Psoas muscle (tissue), 8 donors: ENCODE results near the gene TYW5. TPM values are rescaled to one million over a fixed set of nuclear protein-coding genes. Genes with fewer than 3 reads are reported as not detected.

Source experiments
- ATAC-seq, 4 donors: fragments of 200-7000 bp; cut with Tn5 transposase; one replicate each; pipeline ENCODE4 v1.9.1; 2020; ENCODE audit warnings: moderate library complexity in 3 of 4, mild to moderate bottlenecking in 2 of 4
- DNase-seq, 2 donors: peaks; one replicate each; pipeline ENCODE4 v3.0.0-alpha.2; 2020
- H3K27ac ChIP-seq: fragments of 200-600 bp; one replicate; pipeline ENCODE4 v1.8.0; 2022
- H3K27me3 ChIP-seq, 3 donors: fragments of 200-600 bp in 1 of 3; one replicate each; pipeline versions ENCODE4 v1.6.1 to v1.8.0; 2013 to 2022; ENCODE audit warnings: low read length in 2 of 3, mild to moderate bottlenecking in 2 of 3, moderate library complexity in 1 of 3; ENCODE audit not compliant: insufficient read depth in 3 of 3
- H3K36me3 ChIP-seq, 2 donors: fragments of 200-600 bp in 1 of 2; one replicate each; pipeline versions ENCODE4 v1.6.1 to v1.8.0; 2013 to 2022; ENCODE audit warnings: low read depth in 1 of 2, mild to moderate bottlenecking in 1 of 2, moderate library complexity in 1 of 2; ENCODE audit not compliant: insufficient read depth in 1 of 2
- H3K4me1 ChIP-seq: fragments of 200-600 bp; one replicate; pipeline ENCODE4 v1.8.0; 2022
- H3K4me3 ChIP-seq: fragments of 200-600 bp; one replicate; pipeline ENCODE4 v1.8.0; 2022; ENCODE audit warnings: mild to moderate bottlenecking
- H3K9me3 ChIP-seq: fragments of 200-600 bp; one replicate; pipeline ENCODE4 v1.8.0; 2022
- WGBS, 3 donors: extraction: QIAGEN DNeasy Blood & Tissue Kit; methylation state at CpG; one replicate each; pipeline versions ENCODE4 v1.1.6 to v1.1.7; 2013; 5-methylcytosine and 5-hydroxymethylcytosine counted together
- intact Hi-C, 2 donors: fragments of 100-400 bp; cut with DNase I; formaldehyde crosslinking; loops; one replicate each; pipeline versions ENCODE4 v1.11.0 to v1.14.2; 2022
- polyA plus RNA-seq, 3 donors: library from polyadenylated mRNA; stranded (reverse); fragments of 200-250 nt; gene quantifications; one replicate each; pipeline ENCODE4 v1.2.3, GENCODE V29; 2013
- total RNA-seq, 4 donors: library from RNA; stranded (reverse); fragmentation: NEBNext Ultra II Directional in 2 of 4; extraction: Animal tissue kit (Norgen Biotek cat#: 25700) in 2 of 4; gene quantifications; one replicate each; pipeline versions ENCODE4 v1.2.1 to v1.2.4, GENCODE V29; 2021 to 2023
- TF ChIP-seq, protein P1 (sequence below): fragments of 200-600 bp; IDR thresholded peaks from one replicate; pipeline ENCODE4 v1.8.0; 2022; ENCODE audit warnings: antibody characterized with exemption
- donor health status: healthy with polysubstance abuse.
- donor health status: DM: no; HTN: no; CAD: no; lungs with moderate emphysema.
- donor health status: Bipolar disorder and iron deficiency.
- donor health status: healthy.
- donor health status: DM: yes; HTN: yes; CAD: no.
- donor health status: DM: no; HTN: no; CAD: no.
- donor health status: DM: no; HTN: no; CAD: no.
- donor health status: DM: yes; HTN: yes; CAD: no.

Gene TYW5
- total and polyA plus RNA-seq, 7 donors, result 2.3 to 6.0 (median 3.3) TPM

DNA sequence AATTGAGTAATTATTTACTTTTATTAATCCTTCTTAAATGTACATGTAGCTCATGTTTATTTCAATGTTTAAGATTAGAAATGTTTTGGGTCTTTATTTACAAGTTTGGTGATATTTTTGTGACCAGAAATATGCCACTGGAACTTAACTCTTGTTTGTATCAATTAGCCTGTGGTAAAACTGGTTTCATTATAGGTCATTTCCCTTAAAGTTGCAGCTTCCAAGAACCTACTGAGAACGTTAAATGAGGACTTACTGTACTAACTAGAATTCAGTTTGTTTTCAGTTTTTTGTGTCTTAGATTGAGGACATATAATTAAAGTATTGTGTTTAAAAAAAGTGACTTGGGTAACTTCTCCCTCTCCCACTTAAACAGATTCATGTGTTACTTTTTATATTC lies 4.3 kb downstream of the TYW5 start:
- H3K4me1 ChIP-seq, result peaks cover 13% of the 10 kb centered on the region
- no peaks in the 10 kb centered on the region for H3K27me3 ChIP-seq
- no peak overlapping the region for H3K27ac ChIP-seq
- WGBS, 3 donors, result 57 to 78% (median 63%) methylated on average over 1 of the region's 1 CpG
- intact Hi-C loops, result no loop called here
- TF ChIP-seq, protein P1, sequence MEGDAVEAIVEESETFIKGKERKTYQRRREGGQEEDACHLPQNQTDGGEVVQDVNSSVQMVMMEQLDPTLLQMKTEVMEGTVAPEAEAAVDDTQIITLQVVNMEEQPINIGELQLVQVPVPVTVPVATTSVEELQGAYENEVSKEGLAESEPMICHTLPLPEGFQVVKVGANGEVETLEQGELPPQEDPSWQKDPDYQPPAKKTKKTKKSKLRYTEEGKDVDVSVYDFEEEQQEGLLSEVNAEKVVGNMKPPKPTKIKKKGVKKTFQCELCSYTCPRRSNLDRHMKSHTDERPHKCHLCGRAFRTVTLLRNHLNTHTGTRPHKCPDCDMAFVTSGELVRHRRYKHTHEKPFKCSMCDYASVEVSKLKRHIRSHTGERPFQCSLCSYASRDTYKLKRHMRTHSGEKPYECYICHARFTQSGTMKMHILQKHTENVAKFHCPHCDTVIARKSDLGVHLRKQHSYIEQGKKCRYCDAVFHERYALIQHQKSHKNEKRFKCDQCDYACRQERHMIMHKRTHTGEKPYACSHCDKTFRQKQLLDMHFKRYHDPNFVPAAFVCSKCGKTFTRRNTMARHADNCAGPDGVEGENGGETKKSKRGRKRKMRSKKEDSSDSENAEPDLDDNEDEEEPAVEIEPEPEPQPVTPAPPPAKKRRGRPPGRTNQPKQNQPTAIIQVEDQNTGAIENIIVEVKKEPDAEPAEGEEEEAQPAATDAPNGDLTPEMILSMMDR, result no peak
- no peaks in the 10 kb centered on the region for H3K9me3 ChIP-seq
- no peak overlapping the region for H3K4me3 ChIP-seq
- peaks cover 0 to 43% of the 10 kb centered on the region in 2 donors for H3K36me3 ChIP-seq
- no peak for ATAC-seq
- no peak for DNase-seq

DNA sequence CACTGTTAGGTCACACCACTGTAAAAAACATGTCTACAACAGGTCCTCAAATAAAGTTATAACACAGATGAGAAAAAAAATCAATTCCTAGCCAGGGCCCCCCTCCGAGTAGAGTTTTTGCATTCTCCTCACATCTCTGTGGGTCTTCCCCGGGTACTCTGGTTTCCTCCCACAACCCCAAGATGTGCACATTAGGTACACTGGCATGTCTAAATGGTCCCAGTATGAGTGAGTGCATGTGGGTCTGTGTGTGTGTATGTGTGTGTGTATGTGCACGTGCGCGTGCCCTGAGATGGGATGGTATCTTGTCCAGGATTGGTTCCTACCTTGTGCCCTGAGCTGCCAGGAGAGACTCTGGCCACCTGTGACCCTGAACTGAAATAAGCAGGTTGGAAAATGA lies 4.9 kb downstream of the TYW5 start:
- no peaks in the 10 kb centered on the region for H3K27me3 ChIP-seq
- intact Hi-C loops, result no loop called here
- H3K4me3 ChIP-seq, result no peak overlapping the region
- peaks cover 13% of the 10 kb centered on the region for H3K4me1 ChIP-seq
- TF ChIP-seq, protein P1, result no peak
- H3K9me3 ChIP-seq, result no peaks in the 10 kb centered on the region
- H3K27ac ChIP-seq, result no peak overlapping the region
- peaks cover 1 to 50% of the 10 kb centered on the region in 2 donors for H3K36me3 ChIP-seq
- DNase-seq, result no peak
- WGBS, 3 donors, result 90 to 95% (median 91%) methylated on average over 5 of the region's 5 CpGs
- no peak for ATAC-seq

DNA sequence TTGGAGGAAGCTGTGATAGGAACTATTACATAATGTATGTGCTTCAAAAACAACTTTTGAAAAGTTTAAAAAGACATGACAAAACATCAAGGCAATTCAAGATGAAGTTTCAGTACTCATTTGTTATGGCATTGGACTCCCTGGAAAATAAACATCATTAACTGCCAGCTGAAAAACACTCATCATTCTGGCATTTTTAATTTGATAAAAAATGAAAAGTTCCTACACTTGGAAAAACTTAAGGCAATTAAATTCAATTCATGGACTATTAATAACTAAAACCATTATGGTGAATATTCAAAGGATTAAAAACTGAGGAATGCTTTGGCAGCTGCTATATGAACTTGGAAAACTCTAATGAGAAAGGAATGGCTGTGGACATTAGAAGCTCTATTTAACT lies 8.5 kb downstream of the TYW5 start:
- DNase-seq, result no peak
- Histone ChIP-seq H3K27me3 (no peaks in the 10 kb centered on the region), H3K4me3 (no peak overlapping the region), H3K9me3 (no peaks in the 10 kb centered on the region), H3K36me3 (peaks cover 8 to 77% of the 10 kb centered on the region in 2 donors), H3K27ac (no peak overlapping the region), H3K4me1 (no peaks in the 10 kb centered on the region)
- no peak for ATAC-seq
- TF ChIP-seq, protein P1, result no peak
- intact Hi-C loops, result loop anchor here in 1 of 2 donors (10.0 kb wide), 2 partner anchors 92 to 242 kb away; partner anchors contain the start of gene FTCDNL1

DNA sequence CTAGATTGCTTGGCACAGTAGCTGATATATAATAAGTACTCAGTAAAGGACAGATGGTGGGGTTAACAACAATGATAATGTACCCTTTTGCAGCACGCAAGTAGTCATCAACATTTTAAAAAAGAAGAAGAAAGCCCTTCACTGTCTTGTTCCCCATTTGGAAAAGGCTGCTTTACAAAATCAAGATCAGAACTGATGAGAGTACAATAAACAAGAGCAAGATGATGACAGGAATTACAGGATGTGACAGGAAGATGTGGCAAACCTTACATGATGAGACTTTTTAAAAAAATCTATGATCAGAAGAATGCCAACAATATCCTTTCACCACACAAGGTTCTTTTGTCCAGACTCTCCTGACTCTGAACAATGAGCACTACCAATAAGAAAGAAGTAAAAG lies 9.1 kb downstream of the TYW5 start:
- WGBS, 3 donors, result 96 to 100% (median 100%) methylated on average over 1 of the region's 1 CpG
- TF ChIP-seq, protein P1, result no peak
- ATAC-seq, result no peak

DNA sequence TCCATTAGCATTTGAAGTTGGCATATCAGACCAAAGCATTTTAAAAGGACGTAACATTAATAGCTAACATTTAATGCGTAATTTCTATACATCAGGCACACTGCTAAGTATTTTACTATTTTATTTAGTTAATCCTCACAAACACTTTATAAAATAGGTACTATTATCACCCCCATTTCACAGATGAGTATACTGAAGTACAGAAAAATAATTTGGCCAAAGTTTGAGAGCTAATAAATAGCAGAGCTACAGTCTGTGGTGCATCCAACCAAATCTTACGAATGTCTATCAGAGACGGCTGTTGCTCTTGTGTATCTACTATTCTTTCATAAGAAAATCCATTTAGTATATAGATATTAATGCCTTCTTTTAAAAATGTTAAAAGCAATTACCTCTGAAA lies 11.9 kb downstream of the TYW5 start:
- Histone ChIP-seq H3K4me1 (no peaks in the 10 kb centered on the region), H3K27me3 (no peaks in the 10 kb centered on the region), H3K4me3 (no peak overlapping the region), H3K36me3 (peaks cover 8 to 84% of the 10 kb centered on the region in 2 donors), H3K9me3 (no peaks in the 10 kb centered on the region), H3K27ac (no peak overlapping the region)
- intact Hi-C loops, result loop anchor here in 1 of 2 donors (10.0 kb wide), 2 partner anchors 89 to 239 kb away; partner anchors contain the start of gene FTCDNL1
- TF ChIP-seq, protein P1, result no peak
- DNase-seq, result no peak
- no peak for ATAC-seq
- 96 to 98% (median 97%) methylated on average over 4 of the region's 4 CpGs for WGBS, 3 donors

More for the DNA sequence above, 9.1 kb downstream of the TYW5 start:
- Histone ChIP-seq H3K4me3 (no peak overlapping the region), H3K27ac (no peak overlapping the region), H3K36me3 (peaks cover 8 to 79% of the 10 kb centered on the region in 2 donors), H3K27me3 (no peaks in the 10 kb centered on the region), H3K9me3 (no peaks in the 10 kb centered on the region), H3K4me1 (no peaks in the 10 kb centered on the region)
- intact Hi-C loops, result loop anchor here in 1 of 2 donors (10.0 kb wide), 2 partner anchors 91 to 241 kb away; partner anchors contain the start of gene FTCDNL1
- DNase-seq, result no peak
